Mammary microvascular endothelial cell (primary cell): ENCODE results near the gene C22orf42. TPM values are rescaled to one million over a fixed set of nuclear protein-coding genes. Genes with fewer than 3 reads are reported as not detected.

ENCODE experiments used
- total RNA-seq: library from RNA; depleted of rRNA; stranded (reverse); fragments of >200 nt; gene quantifications from 2 replicates; pipeline ENCODE4 v1.2.3, GENCODE V29; 2015

The C22orf42 gene, protein sequence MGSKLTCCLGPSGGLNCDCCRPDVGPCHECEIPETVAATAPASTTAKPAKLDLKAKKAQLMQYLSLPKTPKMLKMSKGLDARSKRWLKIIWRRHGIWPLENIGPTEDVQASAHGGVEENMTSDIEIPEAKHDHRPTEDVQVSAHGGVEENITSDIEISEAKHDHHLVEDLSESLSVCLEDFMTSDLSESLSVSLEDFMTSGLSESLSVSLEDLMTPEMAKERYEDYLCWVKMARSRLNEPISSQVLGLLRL
- not detected in 2 replicates for total RNA-seq

DNA sequence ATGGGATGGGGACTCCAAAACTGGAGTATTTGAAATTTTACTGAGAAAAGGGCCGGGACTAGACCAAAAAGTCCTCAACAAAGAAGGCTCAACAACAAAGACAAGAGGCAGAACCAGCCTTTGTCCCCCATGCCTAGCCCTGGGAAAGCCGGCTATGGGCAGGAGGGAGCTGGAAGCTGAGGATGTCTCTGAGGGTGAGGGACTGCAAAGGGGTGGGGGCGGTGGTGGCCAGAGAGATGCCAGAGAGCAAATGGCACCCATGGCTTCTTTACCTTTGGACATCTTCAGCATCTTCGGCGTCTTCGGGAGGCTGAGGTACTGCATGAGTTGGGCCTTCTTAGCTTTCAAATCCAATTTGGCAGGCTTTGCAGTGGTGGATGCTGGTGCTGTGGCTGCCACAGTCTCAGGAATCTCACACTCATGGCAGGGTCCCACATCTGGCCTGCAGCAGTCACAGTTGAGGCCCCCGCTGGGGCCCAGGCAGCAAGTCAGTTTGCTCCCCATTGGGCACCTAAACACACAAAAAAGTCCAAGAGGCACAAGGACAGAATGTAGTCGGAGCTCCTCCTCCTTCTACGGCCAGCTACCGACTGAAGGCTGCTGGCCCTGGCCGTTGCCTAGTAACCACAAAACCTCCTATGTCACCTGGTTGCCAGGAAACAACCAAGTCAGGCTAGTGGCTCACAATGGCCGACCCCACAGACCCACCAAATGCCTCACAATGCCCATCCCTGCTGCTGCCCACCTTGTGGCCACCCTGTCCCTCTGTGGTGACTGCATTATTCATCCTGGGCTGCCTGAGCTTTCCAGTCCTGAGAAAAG, at the start of gene C22orf42:
C22orf42 (minus strand) TSS at position 592 of the 822 bp plus-strand sequence; CDS start at position 504, 88 bp downstream.

DNA sequence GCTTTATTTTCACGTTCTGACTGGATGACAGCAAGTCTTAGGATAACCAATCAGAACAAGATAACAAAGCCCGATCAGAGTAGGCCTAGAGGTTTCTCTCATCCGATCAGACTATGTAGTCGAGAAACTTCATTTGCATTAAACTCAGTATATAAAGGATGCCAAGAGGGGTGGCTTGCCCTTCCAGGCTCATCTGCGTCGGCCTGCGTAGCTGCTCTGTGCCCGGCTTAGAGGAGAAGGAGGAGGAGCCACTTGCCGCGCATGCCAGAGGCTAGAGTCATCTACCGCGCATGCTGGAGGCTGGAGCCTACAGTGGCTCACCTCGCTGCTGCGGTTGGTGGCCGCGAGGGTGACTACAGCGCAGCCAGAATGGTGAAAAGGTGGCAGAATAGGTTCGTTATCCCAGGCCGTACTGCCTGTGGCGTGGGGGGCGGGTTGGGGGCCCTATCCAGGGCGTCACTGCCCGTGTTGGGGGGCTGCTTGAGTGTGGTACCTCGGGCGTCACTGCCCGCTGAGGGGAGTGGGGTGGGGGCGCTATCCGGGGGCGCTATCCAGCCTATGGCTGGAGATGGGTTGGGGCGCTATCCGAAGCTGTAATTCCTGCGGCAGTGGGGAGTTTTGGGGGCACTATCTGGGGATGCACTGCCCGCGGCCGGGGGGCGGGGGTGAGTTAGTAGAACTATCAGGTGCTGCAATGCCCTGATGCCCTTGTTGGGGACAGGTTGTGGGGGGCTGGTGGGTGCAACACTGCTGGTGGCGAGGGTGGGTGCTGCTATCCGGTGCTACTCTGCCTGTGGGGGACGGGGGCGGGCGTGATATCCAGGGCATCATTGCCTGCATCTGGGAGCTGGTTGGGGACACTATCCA, 46.0 kb upstream of the C22orf42 start, which contains the start of gene RFPL2:
RFPL2 (minus strand) TSS at position 218 of the 867 bp plus-strand sequence. CDS start 2,622 bp downstream, outside the sequence.

Other genes starting within 250 kb of the C22orf42 start
- gene YWHAH, start 214.8 kb downstream of the C22orf42 start, total RNA-seq: 222 and 226 TPM in 2 replicates
- not detected in 2 replicates for gene SLC5A1, start 116.0 kb downstream of the C22orf42 start, total RNA-seq
- gene RFPL2, start 45.8 kb upstream of the C22orf42 start, total RNA-seq: not detected in 2 replicates
- gene SLC5A4, start 96.0 kb upstream of the C22orf42 start, total RNA-seq: 0.20 and 1.1 TPM in 2 replicates
- gene RFPL3, start 198.6 kb upstream of the C22orf42 start, total RNA-seq: not detected in 2 replicates